GM12874 (cell line): ENCODE data around the gene KIAA1217.

Experiments
- CTCF ChIP-seq: IDR thresholded peaks from 2 replicates; pipeline ENCODE4 v1.5.1; 2011; ENCODE audit warnings: low read depth, mild to moderate bottlenecking, control low read depth, low read length, moderate library complexity; ENCODE audit not compliant: insufficient read depth

The KIAA1217 gene

GRCh38 chr10:24524314-24524713 lies 315.4 kb downstream of the KIAA1217 start:
- TF ChIP-seq CTCF = no peak

- no peak for TF ChIP-seq CTCF
Observed at GRCh38 chr10:24526085-24526649, 317.2 kb downstream of the KIAA1217 start.

- no peak for TF ChIP-seq CTCF
Observed at GRCh38 chr10:24528946-24529345, 320.0 kb downstream of the KIAA1217 start.

- no peak for TF ChIP-seq CTCF
Observed at GRCh38 chr10:24531439-24531838, 322.5 kb downstream of the KIAA1217 start.

GRCh38 chr10:24533981-24534380 lies 325.0 kb downstream of the KIAA1217 start:
- TF ChIP-seq CTCF = no peak

GRCh38 chr10:24536636-24537035 lies 327.7 kb downstream of the KIAA1217 start:
- TF ChIP-seq CTCF = no peak

- TF ChIP-seq CTCF = no peak
Observed at GRCh38 chr10:24541239-24541753, 332.4 kb downstream of the KIAA1217 start.
